HepG2 (cell line): ENCODE data around the gene TEKT5. TPM values are rescaled to one million over a fixed set of nuclear protein-coding genes. Genes with fewer than 3 reads are reported as not detected.
"Not testable (repeated sequence)": the region's sequence is repeated elsewhere in the genome, so short reads cannot be mapped to it uniquely, and the experiment has no call there.

Source experiments
- ATAC-seq: fragments of 200-7000 bp; cut with Tn5 transposase; 3 replicates; pipeline ENCODE4 v1.9.1; 2020; ENCODE audit warnings: mild to moderate bottlenecking, moderate library complexity
- BruUV-seq: library from RNA; stranded (reverse); fragments of 400-500 nt; replicated peaks from 2 replicates; lab custom pipeline; 2021; lab: Mats Ljungman, UMichigan
- CTCF ChIA-PET: fragments of 300-600 bp; formaldehyde crosslinking; extraction: SDS; loops from one replicate; lab custom pipeline; 2021; ENCODE audit warnings: low total read pairs, inconsistent platforms, low intra/inter-chr PET ratio; lab: Yijun Ruan, JAX
- POLR2A ChIA-PET: fragments of 350-600 bp; sonication (Branson Sonifier 250); formaldehyde crosslinking; loops from one replicate; lab custom pipeline; 2020; ENCODE audit warnings: antibody characterized with exemption, inconsistent platforms; lab: Yijun Ruan, JAX
- DNase-seq: peaks from one replicate; pipeline ENCODE4 v3.0.0-alpha.2; 2015; ENCODE audit warnings: low spot score
- FAIRE-seq: peaks from 3 replicates; lab custom pipeline; 2011; peaks lifted over from hg19 to GRCh38; lab: Jason Lieb, UNC
- H2AFZ ChIP-seq: one replicate; pipeline ENCODE4 v1.6.1; 2011; ENCODE audit warnings: low read length, inconsistent platforms
- H3K27ac ChIP-seq: fragments of 300-600 bp; 3 replicates; pipeline ENCODE4 v1.8.0; 2011; ENCODE audit warnings: mixed run types, mild to moderate bottlenecking, mixed read lengths, low read length, inconsistent platforms; ENCODE audit not compliant: insufficient read depth; ENCODE audit errors: extremely low read length
- H3K27me3 ChIP-seq, 2 experiments: fragments of 200-600 bp in 1 of 2; 2 replicates in 1 of 2; 3 replicates in 1 of 2; pipeline versions ENCODE4 v1.6.0 to v1.8.0; 2011; ENCODE audit warnings: low read length in 2 of 2, mild to moderate bottlenecking in 2 of 2, moderate library complexity in 2 of 2, inconsistent platforms in 1 of 2; ENCODE audit not compliant: insufficient read depth in 2 of 2, control insufficient read depth in 1 of 2
- H3K36me3 ChIP-seq, 2 experiments: fragments of 200-600 bp in 1 of 2; replicated peaks in 1 of 2; 2 replicates in 1 of 2; 3 replicates in 1 of 2; pipeline versions ENCODE4 v1.5.1 to v1.8.0; 2011; ENCODE audit warnings: low read length in 2 of 2, inconsistent platforms in 1 of 2; ENCODE audit not compliant: insufficient read depth in 2 of 2, control insufficient read depth in 1 of 2
- H3K4me1 ChIP-seq: 2 replicates; pipeline ENCODE4 v1.5.1; 2012; ENCODE audit warnings: low read length, inconsistent platforms; ENCODE audit not compliant: insufficient read depth
- H3K4me2 ChIP-seq: 2 replicates; pipeline ENCODE4 v1.6.0; 2011; ENCODE audit warnings: low read depth, low read length, inconsistent platforms
- H3K4me3 ChIP-seq, 3 experiments: fragments of 200-600 bp in 1 of 3; sonication (generic), shearing (Covaris generic) in 1 of 3; replicated peaks in 1 of 3; 2 replicates each; pipeline ENCODE4 v1.5.1; 2011 to 2016; ENCODE audit warnings: low read length in 3 of 3, inconsistent platforms in 2 of 3, low read depth in 2 of 3, mild to moderate bottlenecking in 2 of 3, control low read depth in 1 of 3, mixed read lengths in 1 of 3; ENCODE audit not compliant: insufficient read depth in 1 of 3
- H3K79me2 ChIP-seq: one replicate; pipeline ENCODE4 v1.6.1; 2011; ENCODE audit warnings: low read length, inconsistent platforms; ENCODE audit not compliant: insufficient read depth
- H3K9ac ChIP-seq: 2 replicates; pipeline ENCODE4 v1.6.0; 2011; ENCODE audit warnings: mild to moderate bottlenecking, low read depth, low read length, inconsistent platforms; ENCODE audit not compliant: insufficient read depth
- H3K9me3 ChIP-seq: 2 replicates; pipeline ENCODE4 v1.5.1; 2012; ENCODE audit warnings: mild to moderate bottlenecking, low read length
- H4K20me1 ChIP-seq: 2 replicates; pipeline ENCODE4 v1.6.0; 2011; ENCODE audit warnings: inconsistent platforms, mild to moderate bottlenecking, low read length, moderate library complexity; ENCODE audit not compliant: insufficient read depth
- PITX1 ChIP-seq: sonication (generic); formaldehyde crosslinking; IDR thresholded peaks from 2 replicates; pipeline ENCODE4 v1.5.1; 2020; ENCODE audit warnings: mild to moderate bottlenecking, missing genetic modification reagents
- ZMYM2 ChIP-seq: sonication (generic); formaldehyde crosslinking; IDR thresholded peaks from 2 replicates; pipeline ENCODE4 v1.8.0; 2022; ENCODE audit warnings: mild to moderate bottlenecking, missing genetic modification reagents
- ZMYM3 ChIP-seq: sonication (generic); formaldehyde crosslinking; IDR thresholded peaks from 2 replicates; pipeline ENCODE4 v1.5.1; 2020; ENCODE audit warnings: mild to moderate bottlenecking, missing genetic modification reagents
- ZNF121 ChIP-seq: sonication (generic); formaldehyde crosslinking; IDR thresholded peaks from 2 replicates; pipeline ENCODE4 v1.5.0; 2020; ENCODE audit warnings: mild to moderate bottlenecking, missing genetic modification reagents
- ZNF280D ChIP-seq: sonication (generic); formaldehyde crosslinking; IDR thresholded peaks from 2 replicates; pipeline ENCODE4 v1.5.1; 2020; ENCODE audit warnings: mild to moderate bottlenecking, missing genetic modification reagents
- WGBS: methylation state at CpG from one replicate; pipeline ENCODE4 v1.1.6; 2017; ENCODE audit warnings: low lambda C conversion rate; 5-methylcytosine and 5-hydroxymethylcytosine counted together
- in situ Hi-C: cut with HindIII; loops from 2 replicates; pipeline ENCODE4 v1.10.0; 2017; ENCODE audit warnings: low pct_unique_long_range_greater_than_20kb; ENCODE audit not compliant: extremely low pct_ligation_motif_present
- intact Hi-C: fragments of 100-400 bp; cut with micrococcal nuclease; formaldehyde crosslinking; loops from one replicate; pipeline ENCODE4 v1.10.0; 2022; ENCODE audit not compliant: unreplicated experiment
- polyA plus RNA-seq, 8 experiments: library from polyadenylated mRNA; depleted of rRNA in 3 of 8; stranded (reverse) in 7 of 8; unstranded in 1 of 8; fragments of >200 nt; fragmentation: Illumina TruSeq in 4 of 8; extraction: Trizol in 4 of 8; gene quantifications; 2 replicates each; pipeline versions ENCODE4 v1.2.1 to v1.2.3, GENCODE V29; 2011 to 2016; ENCODE audit warnings: low read depth in 4 of 8, missing spikeins in 1 of 8, mixed read lengths in 1 of 8; ENCODE audit not compliant: insufficient read depth in 1 of 8
- total RNA-seq, 5 experiments: library from RNA; depleted of rRNA; stranded (reverse); fragments of >200 nt; fragmentation: Illumina TruSeq; extraction: Trizol; gene quantifications; 2 replicates each; pipeline ENCODE4 v1.2.3, GENCODE V29; 2016; ENCODE audit warnings: low read depth in 1 of 5

TEKT5 gene
- total and polyA plus RNA-seq, 2 of the 13 experiments (the other 11 are each of a cell fraction or from before 2014, with no cell fraction given): 0.16 TPM; not detected in 1

GRCh38 chr16:10649098-10649497, 45.6 kb downstream of the TEKT5 start:
- TF ChIP-seq PITX1 (CRISPR knock-in tag) (0 out of 2 replicates have a peak, but pooled peaks have one; percentile 26), ZNF280D (CRISPR knock-in tag) (peak; percentile 49; the same call in 1 of the 2 replicates), ZMYM2 (CRISPR knock-in tag) (0 out of 2 replicates have a peak, but pooled peaks have one; percentile 17), ZMYM3 (CRISPR knock-in tag) (peak; percentile 79), ZNF121 (CRISPR knock-in tag) (peak; percentile 84)
- in situ Hi-C loops, DNase-seq, H3K27me3 ChIP-seq, BruUV-seq, FAIRE-seq, H4K20me1 ChIP-seq, H3K4me2 ChIP-seq, H3K79me2 ChIP-seq, H3K4me3 ChIP-seq, ATAC-seq, H2AFZ ChIP-seq, H3K9me3 ChIP-seq, H3K9ac ChIP-seq, H3K36me3 ChIP-seq, CTCF ChIA-PET, H3K27ac ChIP-seq: not testable (repeated sequence)
- peaks cover 92% of the 10 kb centered on the region for H3K4me1 ChIP-seq
- intact Hi-C loops: loop anchor here (5.0 to 10.0 kb wide), 2 partner anchors 88 to 334 kb away; no protein-coding TSS in a partner anchor
- WGBS: 100% methylated on average over 1 of the region's 1 CpG
- POLR2A ChIA-PET: interaction anchor here (0.6 kb wide), 1 partner anchor 90 kb away, joined by 5 read pairs; no protein-coding TSS in a partner anchor
